GM19455 (cell line): ENCODE results near the gene RNF17.
"Not testable (repeated sequence)": the region's sequence is repeated elsewhere in the genome, so short reads cannot be mapped to it uniquely, and the experiment has no call there.

Experiments used
- ATAC-seq: cut with Tn5 transposase; IDR thresholded peaks from one replicate; pipeline ENCODE4 v1.9.1; 2021; ENCODE audit not compliant: unreplicated experiment

The RNF17 gene

DNA sequence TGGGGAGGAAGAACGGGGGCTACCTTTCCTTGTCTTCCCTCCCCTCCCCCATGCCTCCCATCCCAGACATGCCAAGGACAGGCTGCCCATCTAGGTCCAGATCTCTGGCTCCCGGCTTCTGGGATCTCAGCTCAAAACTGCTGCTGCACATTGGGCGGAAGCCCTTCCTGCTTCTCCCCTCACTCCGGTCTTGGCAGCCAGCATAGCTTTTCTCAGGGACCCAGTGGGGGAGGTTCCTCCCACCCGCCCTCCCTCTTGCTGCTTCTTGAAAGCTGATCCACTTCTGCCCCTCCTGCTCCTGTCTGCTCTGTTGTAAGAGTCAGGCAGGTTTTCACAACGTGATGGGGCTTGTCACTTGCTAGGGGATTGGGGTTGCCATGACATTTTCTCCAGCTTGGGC lies 21.7 kb upstream of the RNF17 start:
- ATAC-seq = no peak

DNA sequence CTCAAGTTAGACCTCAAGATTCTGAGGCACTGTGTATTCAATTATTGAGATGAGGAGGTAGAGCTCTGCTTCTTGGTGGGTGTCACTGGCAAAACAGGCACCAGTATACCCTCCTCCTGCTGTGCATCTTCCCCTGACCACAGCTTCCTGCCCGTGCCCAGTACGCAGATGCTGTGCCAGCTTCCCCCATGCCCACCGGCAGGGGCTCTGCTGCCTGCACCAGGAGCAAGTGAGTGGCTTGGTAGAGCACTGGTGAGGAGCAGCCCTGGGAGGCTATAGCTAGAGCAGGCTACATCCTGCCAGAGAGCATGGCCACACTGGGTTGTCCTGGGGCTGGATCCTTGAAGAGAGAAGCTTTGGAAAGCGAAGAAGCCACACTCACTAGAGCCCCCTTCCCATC lies 21.0 kb upstream of the RNF17 start:
- no peak for ATAC-seq

DNA sequence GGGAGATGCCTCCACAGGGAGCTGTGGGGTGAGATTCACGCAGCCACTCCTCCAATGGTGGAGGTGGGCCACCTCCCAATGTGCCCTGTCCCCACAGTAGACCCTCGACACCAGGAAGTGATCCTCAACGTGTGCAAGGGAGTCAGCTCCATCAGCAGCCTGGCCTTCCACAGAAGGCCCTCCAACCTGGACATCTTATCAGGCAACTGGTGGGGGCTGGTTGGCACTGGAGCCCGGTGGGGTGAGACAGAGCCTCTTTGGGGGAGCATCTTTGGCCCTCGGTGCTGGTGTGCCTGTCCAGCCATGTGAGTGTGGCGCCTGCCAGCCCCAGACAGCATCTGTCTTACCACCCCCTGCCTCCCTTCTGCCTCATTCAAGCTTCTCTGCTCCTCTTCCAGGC lies 19.7 kb upstream of the RNF17 start:
- no peak for ATAC-seq

DNA sequence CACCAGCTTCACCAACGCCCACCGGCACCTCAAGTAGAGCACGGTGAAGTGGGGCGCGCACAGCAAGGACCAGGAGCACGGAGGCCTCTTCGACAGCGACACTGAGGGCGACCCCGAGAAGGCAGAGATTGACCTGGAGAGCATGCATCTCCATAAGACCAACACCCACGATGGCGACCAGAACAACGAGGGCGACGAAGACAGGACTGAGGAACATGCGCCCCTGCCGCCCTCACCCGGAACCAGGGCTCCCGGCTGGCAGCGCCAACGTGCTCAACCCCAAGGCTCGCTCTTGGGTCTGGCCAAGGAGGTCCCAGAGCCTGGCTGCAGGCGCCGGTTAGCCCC lies 18.5 kb upstream of the RNF17 start:
- no peak for ATAC-seq

DNA sequence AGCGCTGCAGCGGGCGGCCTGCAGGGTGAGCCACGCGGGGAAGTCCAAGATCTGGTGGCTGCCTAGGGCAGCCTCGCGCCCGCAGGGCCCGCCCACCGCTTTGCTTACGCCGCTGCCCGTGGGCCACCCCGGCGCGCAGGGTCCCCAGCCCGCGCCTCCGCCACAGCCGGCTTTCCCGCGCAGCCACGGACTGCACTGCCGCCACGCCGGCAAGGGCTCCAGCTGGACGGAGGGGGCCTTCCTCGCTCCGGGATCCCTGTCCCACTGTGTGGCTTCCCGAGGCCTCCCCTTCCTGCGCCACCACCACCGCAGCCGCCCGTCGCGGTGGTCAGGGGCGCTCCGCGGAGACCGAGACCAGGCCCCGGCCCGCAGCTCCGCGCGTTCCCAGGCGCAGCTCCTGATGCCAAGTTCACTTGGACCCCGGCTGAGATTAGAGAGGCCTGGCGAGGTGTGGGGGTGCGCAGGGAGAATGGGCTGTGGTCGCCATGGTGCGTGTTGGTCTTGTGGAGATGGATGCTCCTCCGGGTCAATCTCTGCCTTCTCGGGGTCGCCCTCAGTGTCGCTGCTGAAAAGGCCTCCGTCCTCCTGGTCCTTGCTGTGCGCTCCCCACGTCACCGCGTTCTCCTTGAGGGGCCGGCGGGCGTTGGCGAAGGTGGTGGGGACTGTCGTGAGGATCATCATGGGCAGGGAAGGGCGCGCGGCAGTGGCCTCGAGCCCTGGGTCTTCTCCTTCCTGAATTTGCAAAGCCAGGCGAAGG lies 17.9 kb upstream of the RNF17 start:
- ATAC-seq = no peak

DNA sequence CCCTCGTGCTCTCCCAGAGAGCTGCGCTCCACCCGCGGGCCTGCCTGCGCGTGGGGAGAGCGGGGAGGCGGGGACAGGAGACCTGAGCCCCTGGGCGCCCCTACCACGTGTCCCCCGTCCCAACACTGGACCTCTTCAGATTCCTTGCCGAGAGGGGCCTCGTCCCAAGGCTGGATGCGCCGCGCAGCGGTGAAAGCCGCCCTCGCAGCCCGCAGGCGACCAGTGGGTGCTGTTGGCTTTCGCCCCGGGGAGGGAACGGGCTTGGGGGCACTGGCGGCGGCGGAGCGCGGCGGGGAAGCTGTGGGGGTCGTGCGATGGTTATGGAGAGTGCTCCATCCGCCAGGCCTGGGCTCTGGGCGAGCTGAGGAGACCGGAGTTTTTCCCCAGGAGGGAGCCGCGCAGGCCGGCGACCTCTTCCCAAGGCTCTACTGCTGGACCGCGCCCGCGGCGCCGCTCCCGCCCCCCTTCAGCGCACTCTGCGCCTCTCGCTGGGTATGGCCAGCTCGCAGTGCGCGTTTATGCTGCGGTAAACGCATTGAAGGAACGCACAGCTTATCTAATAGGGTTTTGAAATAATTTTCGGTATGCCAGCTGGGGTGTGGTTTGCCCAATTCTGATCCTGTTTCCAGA lies 17.2 kb upstream of the RNF17 start:
- no peak for ATAC-seq

DNA sequence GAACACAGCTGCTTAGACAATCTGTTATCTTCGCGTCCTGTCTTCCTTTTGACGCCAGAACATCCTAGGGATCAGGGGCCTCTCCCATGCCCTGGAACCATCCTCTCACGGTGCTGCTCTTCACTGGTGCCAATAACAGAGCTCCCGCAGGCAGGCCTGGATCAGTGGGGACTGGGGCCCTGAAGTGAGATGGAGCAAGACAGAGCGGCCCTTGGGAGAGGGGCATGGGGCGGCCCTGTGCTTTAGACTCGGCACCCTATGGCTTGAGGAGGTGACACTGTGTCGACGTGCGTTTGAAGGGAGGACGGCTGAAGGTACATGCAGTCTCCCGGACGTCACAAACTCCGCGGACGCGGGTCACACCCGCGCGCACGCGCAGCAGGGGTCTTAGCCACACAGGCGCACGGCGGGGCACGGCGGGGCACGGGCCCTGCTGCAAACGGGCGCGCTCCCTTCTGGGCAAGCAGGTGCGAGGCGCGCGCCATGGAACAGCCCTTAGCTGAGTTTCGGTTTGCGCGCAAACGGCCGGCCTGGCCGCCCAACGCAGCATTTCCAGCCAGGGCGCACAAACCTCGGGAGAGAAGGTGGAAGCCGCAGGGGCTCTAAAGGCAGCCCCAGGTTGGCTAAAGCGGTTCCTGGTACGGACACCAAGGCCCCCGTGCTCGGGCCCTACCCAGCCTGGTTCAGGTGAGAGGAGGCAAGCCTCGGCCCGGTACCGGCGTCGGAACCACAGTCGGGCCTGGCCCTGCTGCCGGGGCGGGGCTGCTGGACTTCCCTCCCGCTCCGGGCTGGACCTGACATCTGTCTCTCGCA lies 16.5 kb upstream of the RNF17 start:
- ATAC-seq = no peak

DNA sequence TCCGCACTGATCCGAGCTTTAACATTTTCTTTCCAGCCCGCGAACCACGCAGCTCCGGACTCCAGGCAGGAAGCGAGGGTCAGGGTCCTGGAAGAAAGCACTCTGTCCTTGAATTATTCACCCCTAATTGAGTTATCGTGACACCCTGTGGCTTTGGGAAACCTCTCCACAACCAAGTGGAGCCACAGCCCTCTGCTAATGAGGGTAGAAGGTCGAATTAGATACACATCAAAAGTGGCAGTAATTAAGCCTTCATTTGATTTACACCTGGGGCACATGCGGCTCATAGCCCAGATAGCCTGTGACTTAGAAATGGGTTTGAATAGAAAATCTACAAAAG lies 15.9 kb upstream of the RNF17 start:
- no peak for ATAC-seq

DNA sequence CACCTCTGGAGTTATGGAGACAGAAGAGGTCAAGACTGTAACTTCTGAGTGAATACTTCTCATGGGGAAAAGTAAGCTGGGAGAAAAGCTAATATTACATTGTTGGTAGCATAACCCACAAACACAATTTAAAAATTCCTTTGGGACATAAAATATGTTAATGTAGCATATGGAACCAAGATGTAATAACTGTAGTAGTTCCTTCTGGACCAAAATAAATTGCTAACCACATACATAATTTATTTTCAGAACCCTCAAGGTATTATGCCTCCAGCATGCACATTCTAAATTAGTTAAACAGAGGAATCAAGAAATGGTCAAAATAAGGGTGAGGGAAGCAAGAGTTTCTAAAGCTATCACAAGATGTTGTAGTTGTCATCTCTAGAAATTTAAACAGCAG lies 4.8 kb upstream of the RNF17 start:
- ATAC-seq = no peak

DNA sequence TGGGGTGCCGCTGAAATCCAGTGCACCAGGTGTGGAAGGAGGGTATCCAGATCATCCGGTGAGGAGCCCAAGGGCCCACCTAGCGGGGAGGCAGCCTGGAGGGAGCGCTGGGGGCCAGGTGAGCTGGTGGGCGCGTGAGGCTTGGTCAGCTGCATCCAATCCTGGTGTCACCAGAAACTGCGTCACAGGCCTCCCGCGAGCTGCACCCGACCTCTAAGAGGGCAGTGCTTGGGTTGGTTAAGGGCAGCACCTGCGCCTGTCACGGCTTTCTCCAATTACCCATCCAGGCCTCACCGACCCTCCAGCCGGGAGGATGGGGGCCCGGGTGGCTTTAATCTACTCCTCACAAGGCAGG lies 284 bp downstream of the RNF17 start:
- no peak for ATAC-seq

DNA sequence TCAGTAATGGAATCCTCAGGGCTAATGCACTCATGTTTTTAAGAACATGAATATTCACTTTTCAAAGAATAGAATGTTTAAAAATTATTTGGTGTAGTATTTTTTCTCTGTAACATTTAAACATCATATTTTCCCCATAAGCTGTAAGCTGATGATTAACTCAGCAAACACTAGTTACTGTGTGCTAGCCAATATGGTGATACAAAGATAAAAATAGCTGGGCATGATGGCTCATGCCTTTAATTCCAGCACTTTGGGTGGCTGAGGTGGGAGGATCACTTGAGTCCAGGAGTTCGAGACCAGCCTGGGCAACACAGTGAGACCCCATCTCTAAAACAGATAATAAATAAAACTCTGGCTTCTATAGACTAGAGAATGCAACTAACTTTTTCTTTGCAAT lies 13.2 kb downstream of the RNF17 start:
- no peak for ATAC-seq

DNA sequence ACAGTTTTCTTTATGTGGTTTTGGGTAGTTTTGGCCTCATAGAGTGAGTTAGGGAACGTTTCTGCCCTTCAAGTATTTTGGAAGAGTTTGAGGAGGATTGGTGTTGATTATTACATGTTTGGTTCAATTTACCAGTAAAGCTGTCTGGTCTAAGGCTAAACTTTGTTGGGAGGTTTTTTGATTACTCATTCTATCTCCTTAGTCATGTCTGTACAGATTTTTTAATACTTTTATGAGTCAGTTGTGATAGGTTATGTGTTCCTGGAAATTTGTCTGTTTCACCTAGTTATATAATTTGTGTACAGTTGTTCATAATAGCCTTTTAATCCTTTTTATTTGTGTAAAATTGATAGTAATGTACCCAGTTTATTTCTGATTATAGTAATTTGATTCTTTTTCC lies 20.4 kb downstream of the RNF17 start:
- ATAC-seq = no peak

DNA sequence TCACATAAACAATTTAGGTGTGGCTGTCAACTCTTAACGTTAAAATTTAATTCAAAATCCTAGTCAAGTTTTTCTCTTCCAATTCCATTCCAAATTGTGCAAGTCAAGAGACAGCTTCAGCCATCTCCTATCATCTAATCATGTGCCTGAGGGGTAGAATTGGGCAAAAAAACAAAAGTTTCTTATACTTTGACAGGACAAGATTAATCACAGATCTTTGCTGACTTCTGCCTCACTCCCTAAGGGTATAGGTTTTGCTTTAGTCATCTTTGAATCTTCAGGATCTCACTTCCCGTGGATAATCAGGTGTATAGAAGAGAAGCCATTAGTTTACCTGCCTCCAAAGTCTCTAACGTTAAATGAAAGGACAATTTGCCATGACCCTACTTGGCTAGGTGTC lies 24.6 kb downstream of the RNF17 start:
- no peak for ATAC-seq

DNA sequence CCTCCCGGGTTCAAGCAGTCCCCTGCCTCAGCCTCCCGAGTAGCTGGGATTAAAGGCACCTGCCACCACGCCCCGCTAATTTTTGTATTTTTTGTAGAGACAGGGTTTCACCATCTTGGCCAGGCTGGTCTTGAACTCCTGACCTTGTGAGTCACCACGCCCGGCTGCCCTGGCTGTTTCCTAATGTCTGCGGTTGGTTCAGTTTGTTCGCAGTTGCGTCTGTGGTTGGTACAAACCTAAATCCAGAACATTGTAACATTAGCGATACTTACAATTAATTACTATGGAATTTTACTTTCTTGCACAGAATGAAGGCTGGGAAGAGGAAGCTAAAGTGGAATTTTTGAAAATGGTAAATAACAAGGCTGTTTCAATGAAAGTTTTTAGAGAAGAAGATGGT lies 38.1 kb downstream of the RNF17 start:
- ATAC-seq = no peak

DNA sequence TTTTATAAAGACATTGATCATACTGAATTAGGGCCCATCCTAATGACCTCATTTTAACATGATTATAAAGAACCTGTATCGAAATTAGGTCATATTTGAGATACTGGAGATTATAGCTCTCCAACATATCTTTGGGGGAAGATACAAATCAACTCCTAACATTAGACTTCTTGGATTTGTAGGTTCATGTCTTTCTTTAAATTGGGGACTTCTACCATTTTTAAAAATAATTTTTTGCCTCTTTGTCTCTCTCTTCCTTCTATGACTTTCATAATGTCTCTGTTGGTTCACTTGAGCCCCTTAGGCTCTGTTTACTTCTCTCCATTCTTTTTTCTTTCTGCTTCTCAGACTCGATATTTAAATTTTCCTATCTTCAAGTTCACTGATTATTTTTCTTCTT lies 57.2 kb downstream of the RNF17 start:
- ATAC-seq = no peak

DNA sequence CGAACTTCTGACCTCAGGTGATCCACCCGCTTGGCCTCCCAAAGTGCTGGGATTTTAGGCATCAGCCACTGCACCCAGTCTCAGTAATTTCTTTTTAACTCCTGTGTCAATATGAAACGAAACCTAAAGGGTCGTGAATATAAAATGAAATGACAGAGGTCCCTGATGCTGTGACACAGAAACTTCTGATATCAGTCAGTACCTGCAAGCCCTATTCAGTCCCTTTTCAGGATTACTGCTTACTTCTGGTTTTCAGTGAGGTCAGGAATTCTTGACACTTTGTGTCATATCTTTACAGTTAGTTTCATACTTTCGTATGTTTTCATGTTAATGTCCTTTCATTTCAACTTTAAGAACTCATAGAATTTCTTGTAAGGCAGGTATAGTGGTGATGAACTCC lies 58.7 kb downstream of the RNF17 start:
- ATAC-seq = no peak

DNA sequence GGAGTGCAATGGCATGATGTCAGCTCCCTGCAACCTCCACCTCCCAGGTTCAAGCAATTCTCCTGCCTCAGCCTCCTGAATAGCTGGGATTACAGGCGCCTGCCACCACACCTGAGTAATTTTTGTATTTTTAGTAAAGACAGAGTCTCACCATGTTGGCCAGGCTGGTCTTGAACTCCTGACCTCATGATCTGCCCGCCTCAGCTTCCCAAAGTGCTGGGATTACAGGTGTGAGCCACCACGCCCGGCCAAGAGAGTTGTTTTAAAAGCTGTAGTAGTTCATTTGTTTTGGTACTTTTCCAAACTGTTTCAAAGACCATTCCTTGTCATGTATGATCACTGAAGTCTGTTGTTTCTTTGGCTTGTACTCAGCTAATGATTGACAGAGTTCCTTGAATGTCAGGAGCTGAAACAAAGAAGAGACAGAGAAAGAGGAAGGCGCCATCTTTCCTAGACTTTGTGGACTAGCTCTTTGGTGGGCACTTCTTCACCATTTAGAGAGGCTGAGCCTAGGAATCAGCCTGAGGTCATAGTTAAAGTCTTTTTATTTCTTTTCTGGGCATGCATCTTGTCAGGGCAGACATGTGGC lies 59.2 kb downstream of the RNF17 start:
- not testable (repeated sequence) for ATAC-seq

DNA sequence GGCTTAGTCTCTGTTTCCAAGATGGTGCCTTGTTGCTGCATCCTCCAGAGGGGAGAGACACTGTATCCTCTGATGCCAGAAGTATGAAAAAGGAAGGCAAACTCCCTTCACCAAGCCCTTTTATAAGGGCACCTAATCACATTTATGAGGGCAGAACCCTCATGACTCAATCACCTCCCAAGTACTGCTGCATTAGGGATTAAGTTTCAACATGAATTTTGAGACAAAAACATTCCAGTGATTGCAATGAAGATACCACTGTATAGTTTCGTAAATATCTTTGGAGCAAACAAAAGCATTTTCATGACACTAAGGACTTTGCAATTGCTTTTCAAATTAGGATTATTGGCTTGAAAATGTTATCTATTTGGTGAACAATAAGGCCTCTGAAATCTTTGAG lies 63.8 kb downstream of the RNF17 start:
- no peak for ATAC-seq

DNA sequence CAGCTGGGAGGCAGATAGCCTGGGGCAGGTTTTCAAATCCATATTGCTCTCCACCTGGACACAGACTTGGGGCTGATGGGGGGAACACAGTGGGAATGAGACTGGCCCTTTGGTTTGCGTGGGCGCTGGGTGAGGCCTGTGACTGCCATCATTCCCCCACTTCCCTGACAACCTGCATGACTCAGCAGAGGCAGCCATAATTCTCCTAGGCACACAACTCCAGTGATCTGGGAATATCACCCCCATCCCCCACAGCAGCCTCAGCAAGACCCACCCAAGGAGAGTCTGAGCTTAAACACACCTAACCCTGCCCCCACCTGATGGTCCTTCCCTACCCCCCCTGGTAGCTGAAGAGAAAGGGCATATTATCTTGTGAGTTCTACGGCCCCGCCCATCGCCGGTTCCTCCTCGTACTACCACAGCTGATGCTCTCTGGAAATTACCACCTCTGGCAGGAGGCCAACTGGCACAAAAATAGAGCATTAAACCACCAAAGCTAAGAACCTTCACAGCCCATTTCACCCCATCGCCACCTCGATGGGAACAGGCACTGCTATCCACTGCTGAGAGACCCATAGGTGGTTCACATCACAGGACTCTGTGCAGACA lies 71.0 kb downstream of the RNF17 start:
- ATAC-seq = no peak

DNA sequence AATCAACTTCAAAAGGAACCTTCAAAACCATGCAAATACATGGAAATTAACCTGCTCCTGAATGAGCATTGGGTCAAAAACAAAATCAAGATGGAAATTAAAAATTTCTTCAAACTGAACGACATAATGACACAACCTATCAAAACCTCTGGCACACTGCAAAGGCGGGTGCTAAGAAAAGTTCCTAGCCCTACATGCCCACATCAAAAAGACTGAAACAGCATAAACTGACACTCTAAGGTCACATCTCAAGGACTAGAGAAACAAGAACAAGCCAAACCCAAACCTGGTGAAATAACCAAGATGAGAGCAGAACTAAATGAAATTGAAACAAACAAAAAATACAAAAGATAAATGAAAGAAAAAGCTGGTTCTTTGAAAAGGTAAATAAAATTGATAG lies 73.6 kb downstream of the RNF17 start:
- ATAC-seq = not testable (repeated sequence)

DNA sequence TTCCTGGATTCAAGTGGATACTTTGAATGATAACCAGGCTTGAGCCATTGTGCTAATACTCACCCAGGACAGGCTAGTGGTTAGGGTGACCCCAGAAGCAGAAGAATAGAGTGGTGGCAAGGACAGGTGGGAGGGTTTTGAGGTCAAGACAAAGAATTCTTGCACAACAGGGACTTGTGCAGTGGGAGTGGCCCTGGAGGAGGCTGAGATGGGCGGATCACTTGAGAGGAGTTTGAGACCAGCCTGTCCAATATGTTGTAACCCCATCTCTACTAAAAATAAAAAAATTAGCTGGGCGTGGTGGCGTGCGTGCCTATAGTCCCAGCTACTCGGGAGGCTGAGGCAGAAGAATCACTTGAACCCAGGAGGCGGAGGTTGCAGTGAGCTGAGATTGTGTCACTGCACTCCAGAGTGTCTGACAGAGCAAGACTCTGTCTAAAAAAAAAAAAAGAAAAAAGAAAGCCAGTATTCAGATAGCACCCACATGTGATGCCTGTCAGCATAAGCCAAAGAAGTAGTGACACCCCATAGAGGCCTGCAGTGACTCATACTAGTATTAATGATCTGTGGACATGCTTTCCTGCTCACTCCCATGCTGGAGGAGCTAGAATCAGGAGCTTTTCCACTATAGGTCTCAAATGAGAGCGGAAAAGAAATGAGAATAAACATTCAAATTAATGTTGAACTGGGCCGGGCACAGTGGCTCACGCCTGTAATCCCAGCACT lies 78.7 kb downstream of the RNF17 start:
- ATAC-seq = no peak
